Prostate gland (tissue), 2 donors: Measurements from ENCODE around the gene ANKMY1. TPM values are rescaled to one million over a fixed set of nuclear protein-coding genes. Genes with fewer than 3 reads are reported as not detected.

ENCODE experiments used
- DNase-seq: peaks from one replicate; pipeline ENCODE4 v3.0.0-alpha.2; 2019; ENCODE audit warnings: low spot score
- H3K27ac ChIP-seq, 2 donors: fragments of 200-600 bp; sonication (generic); 2 replicates each; pipeline ENCODE4 v1.5.1; 2017 to 2019
- H3K27me3 ChIP-seq: fragments of 200-600 bp; sonication (generic); replicated peaks from 2 replicates; pipeline ENCODE4 v1.5.1; 2019; ENCODE audit not compliant: insufficient read depth
- H3K36me3 ChIP-seq, 2 donors: fragments of 200-600 bp; sonication (generic); 1 replicate in 1 of 2; 2 replicates in 1 of 2; pipeline versions ENCODE4 v1.5.1 to v1.8.1; 2017 to 2019
- H3K4me1 ChIP-seq: fragments of 200-600 bp; sonication (generic); replicated peaks from 2 replicates; pipeline ENCODE4 v1.5.1; 2019
- H3K4me3 ChIP-seq, 2 donors: fragments of 200-600 bp; sonication (generic); 2 replicates each; pipeline ENCODE4 v1.5.1; 2017 to 2019
- H3K9me3 ChIP-seq: fragments of 200-600 bp; sonication (generic); 2 replicates; pipeline ENCODE4 v1.5.1; 2017
- POLR2A ChIP-seq: fragments of 450-650 bp; IDR thresholded peaks from one replicate; pipeline ENCODE4 v1.6.1; 2016; ENCODE audit warnings: antibody characterized with exemption, mild to moderate bottlenecking
- POLR2AphosphoS5 ChIP-seq: sonication (generic); formaldehyde crosslinking; IDR thresholded peaks from one replicate; pipeline ENCODE4 v1.6.1; 2017; ENCODE audit warnings: antibody characterized with exemption
- WGBS: methylation state at CpG from one replicate; pipeline ENCODE4 v1.1.5; 2018; 5-methylcytosine and 5-hydroxymethylcytosine counted together
- intact Hi-C: fragments of 100-400 bp; cut with DNase I; formaldehyde crosslinking; loops from one replicate; pipeline ENCODE4 v1.14.2; 2022
- total RNA-seq, 2 donors: library from RNA; depleted of rRNA; stranded (reverse); fragments of >200 nt; gene quantifications; one replicate each; pipeline ENCODE4 v1.1.0, GENCODE V29; 2016
- TF ChIP-seq, protein P1 (sequence below), 4 experiments: fragments of 200-600 bp in 2 of 4; fragments of 450-650 bp in 2 of 4; sonication (generic) in 2 of 4; IDR thresholded peaks; 1 replicate in 3 of 4; 2 replicates in 1 of 4; pipeline ENCODE4 v1.5.1; 2016 to 2019; ENCODE audit warnings: antibody characterized with exemption in 4 of 4, mild to moderate bottlenecking in 2 of 4, moderate library complexity in 2 of 4

ANKMY1 gene
- total RNA-seq, 2 donors from 2014 or later = 22.7 to 31.4 TPM

GRCh38 chr2:240460781-240461431 is 96.9 kb downstream of the ANKMY1 start:
- H3K9me3 ChIP-seq = no peaks in the 10 kb centered on the region
- no peak for TF ChIP-seq POLR2AphosphoS5
- TF ChIP-seq, protein P1, sequence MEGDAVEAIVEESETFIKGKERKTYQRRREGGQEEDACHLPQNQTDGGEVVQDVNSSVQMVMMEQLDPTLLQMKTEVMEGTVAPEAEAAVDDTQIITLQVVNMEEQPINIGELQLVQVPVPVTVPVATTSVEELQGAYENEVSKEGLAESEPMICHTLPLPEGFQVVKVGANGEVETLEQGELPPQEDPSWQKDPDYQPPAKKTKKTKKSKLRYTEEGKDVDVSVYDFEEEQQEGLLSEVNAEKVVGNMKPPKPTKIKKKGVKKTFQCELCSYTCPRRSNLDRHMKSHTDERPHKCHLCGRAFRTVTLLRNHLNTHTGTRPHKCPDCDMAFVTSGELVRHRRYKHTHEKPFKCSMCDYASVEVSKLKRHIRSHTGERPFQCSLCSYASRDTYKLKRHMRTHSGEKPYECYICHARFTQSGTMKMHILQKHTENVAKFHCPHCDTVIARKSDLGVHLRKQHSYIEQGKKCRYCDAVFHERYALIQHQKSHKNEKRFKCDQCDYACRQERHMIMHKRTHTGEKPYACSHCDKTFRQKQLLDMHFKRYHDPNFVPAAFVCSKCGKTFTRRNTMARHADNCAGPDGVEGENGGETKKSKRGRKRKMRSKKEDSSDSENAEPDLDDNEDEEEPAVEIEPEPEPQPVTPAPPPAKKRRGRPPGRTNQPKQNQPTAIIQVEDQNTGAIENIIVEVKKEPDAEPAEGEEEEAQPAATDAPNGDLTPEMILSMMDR (IDR thresholded peaks at IDR 0.05) = no peak
- no peak for TF ChIP-seq POLR2A
- no peaks in the 10 kb centered on the region for H3K27me3 ChIP-seq
- H3K4me1 ChIP-seq = peaks cover 7% of the 10 kb centered on the region
- H3K36me3 ChIP-seq = no peaks in the 10 kb centered on the region
- intact Hi-C loops = no loop called here
- WGBS = 88% methylated on average over 9 of the region's 16 CpGs
- DNase-seq = no peak
- no peak overlapping the region for H3K4me3 ChIP-seq
- H3K27ac ChIP-seq = no peak overlapping the region

DNA sequence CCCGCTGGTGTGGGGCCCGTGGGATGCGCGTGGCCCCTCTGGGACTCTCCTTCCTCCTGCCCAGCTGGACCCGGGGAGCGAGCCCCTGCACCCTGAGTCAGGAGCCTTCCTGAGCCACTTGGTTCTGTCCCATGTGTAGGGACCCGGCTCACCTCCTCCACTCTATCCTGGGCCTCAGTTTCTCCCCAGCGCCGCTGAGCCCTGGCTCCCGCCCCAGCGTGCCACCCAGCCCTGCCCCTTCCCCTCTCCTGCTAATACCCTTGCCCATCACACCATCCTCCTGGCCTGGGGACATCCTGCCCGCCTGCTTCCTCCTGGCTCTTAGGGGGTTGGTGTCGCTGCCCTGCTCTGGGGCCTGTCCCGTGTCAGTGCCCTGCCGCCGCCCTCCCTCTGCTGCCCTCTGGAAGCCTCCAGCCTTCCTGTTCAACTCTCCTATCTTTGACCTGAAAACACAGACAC is 97.5 kb downstream of the ANKMY1 start:
- no peak overlapping the region for H3K27ac ChIP-seq
- intact Hi-C loops = no loop called here
- H3K36me3 ChIP-seq = no peaks in the 10 kb centered on the region
- H3K4me1 ChIP-seq = peaks cover 11% of the 10 kb centered on the region
- no peak for DNase-seq
- H3K9me3 ChIP-seq = no peaks in the 10 kb centered on the region
- WGBS = 93% methylated on average over 16 of the region's 16 CpGs
- no peak overlapping the region for H3K4me3 ChIP-seq
- TF ChIP-seq POLR2AphosphoS5 = no peak
- H3K27me3 ChIP-seq = no peaks in the 10 kb centered on the region

- no peaks in the 10 kb centered on the region for H3K27me3 ChIP-seq
- DNase-seq = no peak
- no peaks in the 10 kb centered on the region for H3K9me3 ChIP-seq
- no peak overlapping the region for H3K27ac ChIP-seq
- intact Hi-C loops = loop anchor here (10.0 kb wide), 1 partner anchor 105 kb away; the partner anchor contains the start of genes DUSP28 and RNPEPL1
- WGBS = 75% methylated on average over 17 of the region's 23 CpGs
- H3K36me3 ChIP-seq = no peaks in the 10 kb centered on the region
- no peak overlapping the region for H3K4me3 ChIP-seq
- peaks cover 15% of the 10 kb centered on the region for H3K4me1 ChIP-seq
- TF ChIP-seq, protein P1 (IDR thresholded peaks at IDR 0.05) = no peak
- TF ChIP-seq POLR2AphosphoS5 = no peak
- TF ChIP-seq POLR2A = no peak
These were observed 98.2 kb downstream of the ANKMY1 start for GRCh38 chr2:240459401-240460252.

DNA sequence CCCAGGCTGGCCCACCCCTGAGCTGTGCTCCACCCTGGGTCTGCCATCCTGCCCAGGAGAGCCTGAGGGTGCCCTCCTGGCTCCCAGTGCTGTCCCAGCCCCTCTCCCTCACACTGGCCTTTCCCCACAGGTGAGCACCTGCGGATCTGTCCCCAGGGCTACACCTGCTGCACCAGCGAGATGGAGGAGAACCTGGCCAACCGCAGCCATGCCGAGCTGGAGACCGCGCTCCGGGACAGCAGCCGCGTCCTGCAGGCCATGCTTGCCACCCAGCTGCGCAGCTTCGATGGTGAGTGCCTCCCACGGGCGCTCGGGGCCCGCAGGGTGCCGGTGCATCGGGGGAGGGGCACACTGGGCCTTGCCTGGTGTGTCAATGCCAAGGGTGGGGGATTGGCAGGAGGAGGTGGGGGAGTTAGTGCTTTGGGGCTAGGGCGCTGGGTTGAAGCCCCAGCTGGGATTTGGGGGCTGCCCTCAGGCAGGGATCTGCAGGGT is 98.8 kb downstream of the ANKMY1 start:
- H3K9me3 ChIP-seq = no peaks in the 10 kb centered on the region
- TF ChIP-seq, protein P1 (IDR thresholded peaks at IDR 0.05) = no peak
- TF ChIP-seq POLR2AphosphoS5 = no peak
- no peak for TF ChIP-seq POLR2A
- no peak overlapping the region for H3K27ac ChIP-seq
- no peaks in the 10 kb centered on the region for H3K36me3 ChIP-seq
- no peaks in the 10 kb centered on the region for H3K27me3 ChIP-seq
- DNase-seq = no peak
- WGBS = 86% methylated on average over 18 of the region's 18 CpGs
- H3K4me1 ChIP-seq = peaks cover 20% of the 10 kb centered on the region
- intact Hi-C loops = loop anchor here (10.0 kb wide), 1 partner anchor 106 kb away; the partner anchor contains the start of genes DUSP28 and RNPEPL1
- H3K4me3 ChIP-seq = no peak overlapping the region
